OCI-LY3 (cell line): ENCODE measurements around the gene SRPK3.

Experiments used
- H2AFZ ChIP-seq: fragments of 200-600, 300-600 bp; shearing (Covaris generic); 2 replicates; pipeline ENCODE4 v1.6.0; 2014; ENCODE audit warnings: antibody characterized with exemption, low read depth, low read length
- H3K27ac ChIP-seq: fragments of 200-600, 300-600 bp; sonication (generic); 2 replicates; pipeline ENCODE4 v1.5.1; 2014; ENCODE audit warnings: mild to moderate bottlenecking, low read length, moderate library complexity, mixed read lengths
- H3K27me3 ChIP-seq: fragments of 200-600, 300-600 bp; sonication (generic); 2 replicates; pipeline ENCODE4 v1.6.1; 2014; ENCODE audit warnings: low read depth, low read length, mixed read lengths
- H3K36me3 ChIP-seq: fragments of 200-600, 300-600 bp; sonication (generic); replicated peaks from 2 replicates; pipeline ENCODE3; 2014; ENCODE audit warnings: low read depth, low read length, mixed read lengths
- H3K4me1 ChIP-seq: fragments of 300-600, 200-600 bp; sonication (generic); 2 replicates; pipeline ENCODE4 v1.6.1; 2014; ENCODE audit warnings: low read length, mixed read lengths
- H3K4me2 ChIP-seq: fragments of 200-600, 300-600 bp; sonication (generic); 2 replicates; pipeline ENCODE4 v1.6.1; 2014; ENCODE audit warnings: low read length, mixed read lengths
- H3K4me3 ChIP-seq: fragments of 300-600, 200-600 bp; sonication (generic); 2 replicates; pipeline ENCODE4 v1.5.1; 2014; ENCODE audit warnings: antibody characterized with exemption, mild to moderate bottlenecking, low read length, moderate library complexity
- H3K79me2 ChIP-seq: fragments of 300-600, 200-600 bp; shearing (Covaris generic); 2 replicates; pipeline ENCODE4 v1.6.1; 2014; ENCODE audit warnings: mild to moderate bottlenecking, low read length, mixed read lengths
- H3K9ac ChIP-seq: fragments of 300-600, 200-600 bp; shearing (Covaris generic); 2 replicates; pipeline ENCODE4 v1.6.0; 2014; ENCODE audit warnings: mild to moderate bottlenecking, low read length, moderate library complexity
- H3K9me3 ChIP-seq: fragments of 200-600, 300-600 bp; shearing (Covaris generic); 2 replicates; pipeline ENCODE4 v1.6.1; 2014; ENCODE audit warnings: low read length, mixed read lengths; ENCODE audit not compliant: insufficient read depth
- H4K20me1 ChIP-seq: fragments of 200-600, 300-600 bp; sonication (generic); 2 replicates; pipeline ENCODE4 v1.6.1; 2016; ENCODE audit warnings: low read length, mixed read lengths; ENCODE audit not compliant: insufficient read depth
- EZH2phosphoT487 ChIP-seq: fragments of 200-600 bp; shearing (Covaris generic); IDR thresholded peaks from 2 replicates; pipeline ENCODE4 v1.6.1; 2018; ENCODE audit warnings: antibody characterized with exemption, mixed run types, low read depth
- TF ChIP-seq, protein P1 (sequence below): fragments of 200-600, 300-600 bp; sonication (generic); IDR thresholded peaks from 2 replicates; pipeline ENCODE4 v1.5.1; 2014; ENCODE audit warnings: antibody characterized with exemption, low read length, low read depth

The SRPK3 gene

DNA sequence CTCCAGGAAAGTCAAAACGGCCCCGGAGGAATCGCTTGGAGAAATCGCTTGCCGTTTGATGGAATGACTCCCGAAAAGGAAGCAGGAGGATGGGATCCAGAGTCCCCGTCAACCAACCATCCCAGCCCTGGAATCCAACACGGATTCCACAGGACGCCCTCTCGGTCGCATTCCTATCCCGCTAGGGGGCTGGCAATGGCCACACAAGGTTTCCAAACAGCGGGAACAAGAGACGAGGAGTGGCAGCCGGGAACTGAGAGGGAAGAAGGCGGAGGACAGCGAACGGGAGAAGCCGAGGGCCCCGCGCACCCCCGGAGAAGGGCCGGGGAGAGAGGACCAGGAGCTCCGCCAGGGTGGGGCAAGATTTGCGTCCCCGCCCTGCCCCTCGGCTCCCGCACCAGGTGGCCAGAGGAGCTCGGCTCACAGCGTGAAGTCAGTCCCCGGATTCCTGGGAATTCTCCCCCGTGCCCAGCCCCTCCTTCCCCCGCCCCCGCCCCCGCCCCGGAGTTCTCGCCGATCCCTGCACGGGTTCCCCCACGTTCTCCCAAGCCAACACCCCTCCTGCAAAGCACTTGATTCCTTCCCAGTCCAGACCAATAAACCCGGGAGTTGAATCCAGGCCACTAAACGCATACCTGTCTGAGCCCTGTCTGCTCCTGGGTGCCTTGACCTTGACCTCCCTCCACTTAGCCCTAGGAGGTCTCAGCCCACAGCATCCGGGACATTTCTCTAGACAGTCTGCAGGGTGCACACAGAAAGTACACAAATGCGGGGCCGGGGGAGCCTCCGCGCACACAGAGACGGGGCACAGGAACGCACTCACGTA lies 48.1 kb downstream of the SRPK3 start:
- no peak overlapping the region for H3K9ac ChIP-seq
- H3K4me3 ChIP-seq = no peak overlapping the region
- H3K9me3 ChIP-seq = no peaks in the 10 kb centered on the region
- no peaks in the 10 kb centered on the region for H3K36me3 ChIP-seq
- TF ChIP-seq, protein P1, sequence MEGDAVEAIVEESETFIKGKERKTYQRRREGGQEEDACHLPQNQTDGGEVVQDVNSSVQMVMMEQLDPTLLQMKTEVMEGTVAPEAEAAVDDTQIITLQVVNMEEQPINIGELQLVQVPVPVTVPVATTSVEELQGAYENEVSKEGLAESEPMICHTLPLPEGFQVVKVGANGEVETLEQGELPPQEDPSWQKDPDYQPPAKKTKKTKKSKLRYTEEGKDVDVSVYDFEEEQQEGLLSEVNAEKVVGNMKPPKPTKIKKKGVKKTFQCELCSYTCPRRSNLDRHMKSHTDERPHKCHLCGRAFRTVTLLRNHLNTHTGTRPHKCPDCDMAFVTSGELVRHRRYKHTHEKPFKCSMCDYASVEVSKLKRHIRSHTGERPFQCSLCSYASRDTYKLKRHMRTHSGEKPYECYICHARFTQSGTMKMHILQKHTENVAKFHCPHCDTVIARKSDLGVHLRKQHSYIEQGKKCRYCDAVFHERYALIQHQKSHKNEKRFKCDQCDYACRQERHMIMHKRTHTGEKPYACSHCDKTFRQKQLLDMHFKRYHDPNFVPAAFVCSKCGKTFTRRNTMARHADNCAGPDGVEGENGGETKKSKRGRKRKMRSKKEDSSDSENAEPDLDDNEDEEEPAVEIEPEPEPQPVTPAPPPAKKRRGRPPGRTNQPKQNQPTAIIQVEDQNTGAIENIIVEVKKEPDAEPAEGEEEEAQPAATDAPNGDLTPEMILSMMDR = no peak
- no peak for TF ChIP-seq EZH2phosphoT487
- H3K27me3 ChIP-seq = peaks cover 6% of the 10 kb centered on the region; the same call in 1 of the 2 replicates
- no peaks in the 10 kb centered on the region for H3K4me1 ChIP-seq
- H3K4me2 ChIP-seq = no peak overlapping the region
- no peaks in the 10 kb centered on the region for H3K79me2 ChIP-seq
- H2AFZ ChIP-seq = no peak overlapping the region
- H4K20me1 ChIP-seq = no peaks in the 10 kb centered on the region
- H3K27ac ChIP-seq = no peak overlapping the region

GRCh38 chrX:153829549-153829798 lies 48.6 kb downstream of the SRPK3 start:
- Histone ChIP-seq H3K4me3 (no peak overlapping the region), H3K27me3 (peaks cover 6% of the 10 kb centered on the region; the same call in 1 of the 2 replicates), H2AFZ (no peak overlapping the region), H3K4me2 (no peak overlapping the region), H3K27ac (no peak overlapping the region), H3K9ac (no peak overlapping the region), H3K79me2 (no peaks in the 10 kb centered on the region), H3K4me1 (no peaks in the 10 kb centered on the region), H3K9me3 (no peaks in the 10 kb centered on the region), H3K36me3 (no peaks in the 10 kb centered on the region), H4K20me1 (no peaks in the 10 kb centered on the region)
- TF ChIP-seq, protein P1 = no peak
- no peak for TF ChIP-seq EZH2phosphoT487

GRCh38 chrX:153829799-153830639 lies 49.2 kb downstream of the SRPK3 start, which contains the start of gene PDZD4:
Gene PDZD4 (minus strand): TSS chrX:153830544. CDS start chrX:153830298, 246 bp downstream.
- no peaks in the 10 kb centered on the region for H3K9me3 ChIP-seq
- no peaks in the 10 kb centered on the region for H4K20me1 ChIP-seq
- H3K4me1 ChIP-seq = no peaks in the 10 kb centered on the region
- no peaks in the 10 kb centered on the region for H3K36me3 ChIP-seq
- no peak within 1 kb of the TSS for H3K4me2 ChIP-seq
- no peaks in the 10 kb centered on the region for H3K79me2 ChIP-seq
- no peak within 1 kb of the TSS for H3K4me3 ChIP-seq
- H2AFZ ChIP-seq = no peak within 1 kb of the TSS
- no peak within 1 kb of the TSS for H3K9ac ChIP-seq
- H3K27me3 ChIP-seq = peaks cover 5% of the 10 kb centered on the region; the same call in 1 of the 2 replicates
- no peak within 1 kb of the TSS for H3K27ac ChIP-seq
- TF ChIP-seq, protein P1 = no peak
- no peak for TF ChIP-seq EZH2phosphoT487
